NCI-H446 treated with DMSO at 0.1 percent for 48 hours (cell line): ENCODE measurements around the gene ZFAND2B.
A peak's percentile ranks its signal among the peaks of the same experiment; 100 is the strongest.
"Not testable (repeated sequence)": the region's sequence is repeated elsewhere in the genome, so short reads cannot be mapped to it uniquely, and the experiment has no call there.

Source experiments
- DNase-seq: peaks from one replicate; lab custom pipeline; 2025; lab: John Stamatoyannopoulos, UW

Gene ZFAND2B

GRCh38 chr2:219175928-219176817 is 30.4 kb upstream of the ZFAND2B start:
- no peak for DNase-seq

GRCh38 chr2:219176818-219177551 is 29.6 kb upstream of the ZFAND2B start, which contains the start of gene CNPPD1:
Gene CNPPD1 (minus strand): TSS chr2:219176925. CDS start chr2:219176828, 97 bp downstream.
- DNase-seq = peak; percentile 27

GRCh38 chr2:219177552-219178376 is 28.8 kb upstream of the ZFAND2B start, which contains the start of gene RETREG2:
Gene RETREG2 (plus strand): TSS chr2:219178275. CDS start chr2:219178353, 78 bp downstream.
- DNase-seq = peak; percentile 67

- DNase-seq = no peak
Measured at GRCh38 chr2:219178377-219179175, 28.0 kb upstream of the ZFAND2B start.

GRCh38 chr2:219179601-219180465 is 26.7 kb upstream of the ZFAND2B start:
- no peak for DNase-seq

GRCh38 chr2:219180961-219181360 is 25.6 kb upstream of the ZFAND2B start:
- DNase-seq = no peak

- no peak for DNase-seq
Measured at GRCh38 chr2:219181531-219181930, 25.1 kb upstream of the ZFAND2B start.

GRCh38 chr2:219182331-219183150 is 24.0 kb upstream of the ZFAND2B start:
- DNase-seq = no peak

GRCh38 chr2:219183151-219183772 is 23.3 kb upstream of the ZFAND2B start:
- DNase-seq = no peak

GRCh38 chr2:219184121-219184520 is 22.5 kb upstream of the ZFAND2B start:
- no peak for DNase-seq

GRCh38 chr2:219186754-219187456 is 19.7 kb upstream of the ZFAND2B start:
- DNase-seq = no peak

- DNase-seq = no peak
Measured at GRCh38 chr2:219197388-219197787, 9.2 kb upstream of the ZFAND2B start.

GRCh38 chr2:219198974-219199373 is 7.6 kb upstream of the ZFAND2B start:
- no peak for DNase-seq

- no peak for DNase-seq
Measured at GRCh38 chr2:219199470-219200211, 6.9 kb upstream of the ZFAND2B start.

- DNase-seq = not testable (repeated sequence)
Measured at GRCh38 chr2:219200502-219201326, 5.9 kb upstream of the ZFAND2B start.

- DNase-seq = not testable (repeated sequence)
Measured at GRCh38 chr2:219201331-219201730, 5.3 kb upstream of the ZFAND2B start.
